OCI-LY1 (cell line): ENCODE data around the gene RIN3.

Experiments
- H2AFZ ChIP-seq: fragments of 200-600 bp; sonication (generic), shearing (Covaris generic); 2 replicates; pipeline ENCODE4 v1.6.0; 2014; ENCODE audit warnings: antibody characterized with exemption, mild to moderate bottlenecking, low read length
- H3F3A ChIP-seq: fragments of 200-600 bp; sonication (generic), shearing (Covaris generic); 2 replicates; pipeline ENCODE4 v1.6.0; 2014; ENCODE audit warnings: mild to moderate bottlenecking, antibody characterized with exemption, low read length, moderate library complexity; ENCODE audit not compliant: insufficient read depth
- H3K27ac ChIP-seq: fragments of 200-600 bp; sonication (generic); 2 replicates; pipeline ENCODE4 v1.5.1; 2014; ENCODE audit warnings: low read length, mixed run types, mild to moderate bottlenecking, low read depth; ENCODE audit not compliant: poor library complexity, severe bottlenecking
- H3K27me3 ChIP-seq: fragments of 200-600 bp; sonication (generic); 2 replicates; pipeline ENCODE4 v1.6.0; 2014; ENCODE audit warnings: antibody characterized with exemption, mild to moderate bottlenecking, low read length, moderate library complexity; ENCODE audit not compliant: insufficient read depth
- H3K36me3 ChIP-seq: fragments of 200-600 bp; sonication (generic); 2 replicates; pipeline ENCODE4 v1.6.1; 2014; ENCODE audit warnings: mild to moderate bottlenecking, antibody characterized with exemption, low read length, moderate library complexity, mixed read lengths; ENCODE audit not compliant: insufficient read depth
- H3K4me1 ChIP-seq: fragments of 200-600 bp; sonication (generic); 2 replicates; pipeline ENCODE4 v1.5.1; 2014; ENCODE audit warnings: mild to moderate bottlenecking, low read length, moderate library complexity; ENCODE audit not compliant: insufficient read depth, severe bottlenecking
- H3K4me2 ChIP-seq: fragments of 200-600 bp; sonication (generic), shearing (Covaris generic); 2 replicates; pipeline ENCODE4 v1.6.1; 2014; ENCODE audit warnings: low read length
- H3K4me3 ChIP-seq: fragments of 200-600 bp; sonication (generic); 2 replicates; pipeline ENCODE4 v1.5.1; 2014; ENCODE audit warnings: low read length, low read depth, mild to moderate bottlenecking, mixed read lengths; ENCODE audit not compliant: poor library complexity, severe bottlenecking
- H3K79me2 ChIP-seq: fragments of 200-600 bp; shearing (Covaris generic); 2 replicates; pipeline ENCODE4 v1.6.1; 2016; ENCODE audit warnings: mixed run types, low read length, mixed read lengths; ENCODE audit not compliant: insufficient read depth
- H3K9ac ChIP-seq: fragments of 200-600 bp; sonication (generic), shearing (Covaris generic); 2 replicates; pipeline ENCODE4 v1.6.1; 2014; ENCODE audit warnings: mild to moderate bottlenecking, low read length, mixed read lengths
- H3K9me2 ChIP-seq: fragments of 200-600 bp; sonication (generic), shearing (Covaris generic); 2 replicates; pipeline ENCODE4 v1.6.1; 2014; ENCODE audit warnings: low read depth, mild to moderate bottlenecking, low read length, mixed read lengths
- H3K9me3 ChIP-seq: fragments of 200-600 bp; shearing (Covaris generic); 2 replicates; pipeline ENCODE4 v1.6.1; 2014; ENCODE audit warnings: low read length, mixed read lengths
- H4K20me1 ChIP-seq: fragments of 200-600 bp; sonication (generic), shearing (Covaris generic); 2 replicates; pipeline ENCODE4 v1.6.0; 2016; ENCODE audit warnings: mild to moderate bottlenecking, low read length; ENCODE audit not compliant: insufficient read depth
- EZH2 ChIP-seq: fragments of 200-600 bp; sonication (generic), shearing (Covaris generic); IDR thresholded peaks from 2 replicates; pipeline ENCODE4 v1.8.0; 2017; ENCODE audit warnings: borderline replicate concordance, mixed run types, mild to moderate bottlenecking, antibody characterized with exemption, low read length, moderate library complexity, mixed read lengths
- TF ChIP-seq, protein P1 (sequence below): fragments of 200-600 bp; sonication (generic), shearing (Covaris generic); IDR thresholded peaks from 2 replicates; pipeline ENCODE4 v1.5.1; 2017; ENCODE audit warnings: mild to moderate bottlenecking, antibody characterized with exemption, low read length, moderate library complexity, mixed read lengths

Gene RIN3

DNA sequence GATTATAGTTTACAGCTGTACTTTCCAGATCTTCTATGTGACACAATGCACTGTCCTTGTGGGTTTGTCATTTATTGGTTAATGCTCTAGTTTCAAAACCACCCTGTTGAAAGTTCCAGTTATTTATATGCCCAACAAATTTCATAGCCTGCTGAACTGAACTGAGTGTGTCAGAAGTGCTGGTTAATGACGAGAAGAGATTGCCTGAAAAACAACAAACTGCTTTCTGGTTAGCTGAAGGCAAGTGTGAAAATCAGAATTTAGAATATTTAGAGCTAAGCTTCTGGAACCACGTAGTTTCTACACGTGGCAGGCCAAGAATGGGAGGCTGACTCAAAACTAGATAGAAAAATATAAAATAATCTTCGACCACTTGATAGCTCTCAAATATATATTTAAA, 19.1 kb upstream of the RIN3 start:
- TF ChIP-seq EZH2 = no peak
- TF ChIP-seq, protein P1, sequence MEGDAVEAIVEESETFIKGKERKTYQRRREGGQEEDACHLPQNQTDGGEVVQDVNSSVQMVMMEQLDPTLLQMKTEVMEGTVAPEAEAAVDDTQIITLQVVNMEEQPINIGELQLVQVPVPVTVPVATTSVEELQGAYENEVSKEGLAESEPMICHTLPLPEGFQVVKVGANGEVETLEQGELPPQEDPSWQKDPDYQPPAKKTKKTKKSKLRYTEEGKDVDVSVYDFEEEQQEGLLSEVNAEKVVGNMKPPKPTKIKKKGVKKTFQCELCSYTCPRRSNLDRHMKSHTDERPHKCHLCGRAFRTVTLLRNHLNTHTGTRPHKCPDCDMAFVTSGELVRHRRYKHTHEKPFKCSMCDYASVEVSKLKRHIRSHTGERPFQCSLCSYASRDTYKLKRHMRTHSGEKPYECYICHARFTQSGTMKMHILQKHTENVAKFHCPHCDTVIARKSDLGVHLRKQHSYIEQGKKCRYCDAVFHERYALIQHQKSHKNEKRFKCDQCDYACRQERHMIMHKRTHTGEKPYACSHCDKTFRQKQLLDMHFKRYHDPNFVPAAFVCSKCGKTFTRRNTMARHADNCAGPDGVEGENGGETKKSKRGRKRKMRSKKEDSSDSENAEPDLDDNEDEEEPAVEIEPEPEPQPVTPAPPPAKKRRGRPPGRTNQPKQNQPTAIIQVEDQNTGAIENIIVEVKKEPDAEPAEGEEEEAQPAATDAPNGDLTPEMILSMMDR = no peak
- Histone ChIP-seq H3K4me2 (no peak overlapping the region), H3K9me2 (no peaks in the 10 kb centered on the region), H2AFZ (no peak overlapping the region), H3K9me3 (no peaks in the 10 kb centered on the region), H4K20me1 (no peaks in the 10 kb centered on the region), H3K4me3 (no peak overlapping the region), H3K27ac (no peak overlapping the region), H3K27me3 (no peaks in the 10 kb centered on the region), H3K9ac (no peak overlapping the region), H3K79me2 (no peaks in the 10 kb centered on the region), H3F3A (no peaks in the 10 kb centered on the region), H3K4me1 (no peaks in the 10 kb centered on the region), H3K36me3 (no peaks in the 10 kb centered on the region)

DNA sequence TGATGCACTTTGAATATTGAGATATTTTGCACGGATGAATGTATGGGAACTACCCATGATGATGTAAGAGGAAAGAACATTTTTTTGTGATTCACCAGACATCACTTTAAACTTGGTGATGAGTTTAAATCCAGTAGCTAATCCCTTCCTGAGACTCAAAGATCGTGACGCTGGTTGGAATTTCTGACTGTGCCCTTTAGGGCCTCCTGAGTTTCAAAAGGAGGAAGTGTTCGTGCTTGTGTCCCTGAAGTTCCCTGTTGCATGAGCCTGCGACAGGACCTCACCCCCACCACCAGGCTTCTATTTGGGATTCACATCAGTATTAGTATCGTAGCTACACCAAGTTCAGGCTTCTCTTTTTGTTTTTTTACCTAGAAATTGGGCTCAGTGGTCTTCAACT, 18.6 kb upstream of the RIN3 start:
- Histone ChIP-seq H4K20me1 (no peaks in the 10 kb centered on the region), H3K9me3 (no peaks in the 10 kb centered on the region), H3K4me2 (no peak overlapping the region), H3K9me2 (no peaks in the 10 kb centered on the region), H2AFZ (no peak overlapping the region), H3K27ac (no peak overlapping the region), H3K9ac (no peak overlapping the region), H3F3A (no peaks in the 10 kb centered on the region), H3K4me1 (no peaks in the 10 kb centered on the region), H3K79me2 (no peaks in the 10 kb centered on the region), H3K4me3 (no peak overlapping the region), H3K27me3 (no peaks in the 10 kb centered on the region), H3K36me3 (no peaks in the 10 kb centered on the region)
- TF ChIP-seq, protein P1 = no peak
- TF ChIP-seq EZH2 = no peak

DNA sequence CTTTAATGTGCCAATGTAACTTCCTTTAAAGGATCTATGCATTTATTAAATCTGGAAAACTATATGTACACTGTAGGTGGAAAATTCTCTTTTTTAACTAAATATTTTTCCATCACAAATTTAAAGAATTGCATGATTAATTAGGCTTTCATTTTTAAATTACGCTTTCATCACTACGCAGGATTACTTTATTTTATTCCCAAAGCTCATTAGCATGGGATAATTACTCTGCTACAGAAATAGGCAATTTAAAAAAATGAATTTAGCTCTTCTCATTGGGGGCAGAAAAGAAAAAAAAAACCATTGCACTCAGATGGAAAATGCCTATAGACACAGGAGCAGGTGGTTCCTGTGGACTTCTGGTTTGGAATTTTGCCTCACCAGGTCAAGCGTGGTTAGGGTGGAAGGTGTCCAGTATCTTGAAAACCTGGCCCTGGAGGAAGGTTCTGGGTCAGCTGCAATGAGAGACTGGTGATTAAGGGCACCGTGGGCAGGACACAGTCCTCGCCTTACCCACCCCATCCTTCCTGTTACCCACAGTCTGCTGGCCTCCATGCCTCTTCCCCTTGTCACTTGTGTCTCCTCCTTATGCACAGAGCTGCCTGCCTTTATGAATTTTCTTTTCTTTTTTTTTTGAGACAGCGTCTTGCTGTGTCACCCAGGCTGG, 17.3 kb upstream of the RIN3 start:
- Histone ChIP-seq H4K20me1 (no peaks in the 10 kb centered on the region), H3K4me2 (no peak overlapping the region), H3K9me3 (no peaks in the 10 kb centered on the region), H3K36me3 (no peaks in the 10 kb centered on the region), H2AFZ (no peak overlapping the region), H3K9ac (no peak overlapping the region), H3K27me3 (no peaks in the 10 kb centered on the region), H3F3A (no peaks in the 10 kb centered on the region), H3K4me1 (no peaks in the 10 kb centered on the region), H3K27ac (no peak overlapping the region), H3K4me3 (no peak overlapping the region), H3K79me2 (no peaks in the 10 kb centered on the region), H3K9me2 (no peaks in the 10 kb centered on the region)
- TF ChIP-seq EZH2 = no peak
- TF ChIP-seq, protein P1 = no peak
